A549 (cell line): ENCODE data around the gene IFFO2. TPM values are rescaled to one million over a fixed set of nuclear protein-coding genes. Genes with fewer than 3 reads are reported as not detected.

ENCODE experiments used
- ATAC-seq, 2 experiments: fragments of 200-7000 bp in 1 of 2; fragments of >200 bp in 1 of 2; cut with Nextera tagmentation in 1 of 2; cut with Tn5 transposase in 1 of 2; 3 replicates each; pipeline versions ENCODE4 v1.8.0 to v1.9.1; 2018 to 2020; ENCODE audit warnings: mild to moderate bottlenecking in 1 of 2, moderate library complexity in 1 of 2
- CTCF ChIA-PET: fragments of 300-600 bp; sonication (Branson Sonifier 250); formaldehyde crosslinking; extraction: SDS; loops from one replicate; lab custom pipeline; 2021; ENCODE audit warnings: antibody characterized with exemption, inconsistent platforms; lab: Yijun Ruan, JAX
- POLR2A ChIA-PET: fragments of 350-600 bp; formaldehyde crosslinking; extraction: SDS; loops from one replicate; lab custom pipeline; 2021; ENCODE audit warnings: antibody characterized with exemption, inconsistent platforms; lab: Yijun Ruan, JAX
- DNase-seq, 2 experiments: peaks; one replicate each; pipeline versions ENCODE4 v3.0.0 to v3.0.0-alpha.2; 2011 to 2016; ENCODE audit warnings: low read depth in 1 of 2, low spot score in 1 of 2
- FAIRE-seq: peaks from 2 replicates; lab custom pipeline; 2011; peaks lifted over from hg19 to GRCh38; lab: Jason Lieb, UNC
- H3K27ac ChIP-seq, 2 experiments: fragments of >200 bp; sonication (Bioruptor Twin); formaldehyde crosslinking; 3 replicates each; pipeline ENCODE4 v1.5.1; 2016 to 2017
- H3K4me1 ChIP-seq: fragments of >200 bp; sonication (Bioruptor Twin); formaldehyde crosslinking; 3 replicates; pipeline ENCODE4 v1.6.1; 2016
- H3K4me2 ChIP-seq: fragments of >200 bp; sonication (Bioruptor Twin); formaldehyde crosslinking; 3 replicates; pipeline ENCODE4 v1.6.1; 2016
- H3K4me3 ChIP-seq: fragments of >200 bp; sonication (Bioruptor Twin); formaldehyde crosslinking; 3 replicates; pipeline ENCODE4 v1.5.1; 2016
- H3K9me3 ChIP-seq: fragments of >200 bp; sonication (Bioruptor Twin); formaldehyde crosslinking; 3 replicates; pipeline ENCODE4 v1.6.1; 2016
- BCL3 ChIP-seq: fragments of >200 bp; sonication (Bioruptor Twin); formaldehyde crosslinking; IDR thresholded peaks from 3 replicates; pipeline ENCODE4 v1.6.1; 2016
- CBX8 ChIP-seq: fragments of 200-600 bp; sonication (generic); IDR thresholded peaks from 2 replicates; pipeline ENCODE4 v1.6.1; 2016
- CHD2 ChIP-seq: fragments of 150-350 bp; IDR thresholded peaks from 2 replicates; pipeline ENCODE4 v1.6.1; 2014; ENCODE audit warnings: low read length; ENCODE audit not compliant: partially characterized antibody
- CTCF ChIP-seq: fragments of >200 bp; sonication (Bioruptor Twin); formaldehyde crosslinking; IDR thresholded peaks from 3 replicates; pipeline ENCODE4 v1.5.1; 2016
- ELK1 ChIP-seq: fragments of 150-350 bp; IDR thresholded peaks from 2 replicates; pipeline ENCODE4 v1.6.1; 2014; ENCODE audit warnings: low read depth, mild to moderate bottlenecking, low read length
- ESRRA ChIP-seq: fragments of 150-350 bp; IDR thresholded peaks from 2 replicates; pipeline ENCODE4 v1.6.1; 2014; ENCODE audit warnings: mild to moderate bottlenecking, low read length, borderline replicate concordance
- FOXS1 ChIP-seq: fragments of 250-450 bp; sonication (Bioruptor Pico); IDR thresholded peaks from 2 replicates; pipeline ENCODE4 v1.5.0; 2020; ENCODE audit warnings: mild to moderate bottlenecking, moderate library complexity
- GATA3 ChIP-seq: IDR thresholded peaks from 2 replicates; pipeline ENCODE4 v1.6.1; 2012; ENCODE audit warnings: borderline replicate concordance
- HEYL ChIP-seq: fragments of 250-450 bp; sonication (Bioruptor Pico); IDR thresholded peaks from 2 replicates; pipeline ENCODE4 v1.8.0; 2021; ENCODE audit warnings: mild to moderate bottlenecking, moderate library complexity
- HMGXB4 ChIP-seq: fragments of 250-450 bp; sonication (Bioruptor Pico); IDR thresholded peaks from 2 replicates; pipeline ENCODE4 v1.5.0; 2021; ENCODE audit warnings: mild to moderate bottlenecking, moderate library complexity, borderline replicate concordance
- HOXA7 ChIP-seq: fragments of 250-450 bp; sonication (Bioruptor Pico); IDR thresholded peaks from 2 replicates; pipeline ENCODE4 v1.5.0; 2020; ENCODE audit warnings: mild to moderate bottlenecking, moderate library complexity
- HOXB13 ChIP-seq: fragments of 250-450 bp; sonication (Bioruptor Pico); IDR thresholded peaks from 2 replicates; pipeline ENCODE4 v1.5.0; 2020; ENCODE audit warnings: low read depth, mild to moderate bottlenecking, moderate library complexity
- JUN ChIP-seq, 2 experiments: fragments of >200 bp; sonication (Bioruptor Twin); formaldehyde crosslinking; IDR thresholded peaks; 2 replicates in 1 of 2; 3 replicates in 1 of 2; pipeline ENCODE4 v1.6.1; 2016 to 2017
- KDM5A ChIP-seq: fragments of 200-600 bp; sonication (generic); IDR thresholded peaks from 2 replicates; pipeline ENCODE4 v1.6.1; 2016; ENCODE audit warnings: antibody characterized with exemption, mild to moderate bottlenecking
- MAFK ChIP-seq: fragments of 450-650 bp; IDR thresholded peaks from 2 replicates; pipeline ENCODE4 v1.6.1; 2014; ENCODE audit not compliant: partially characterized antibody
- MAZ ChIP-seq: fragments of 150-350 bp; IDR thresholded peaks from 2 replicates; pipeline ENCODE4 v1.6.1; 2014; ENCODE audit warnings: antibody characterized with exemption, low read depth, low read length, borderline replicate concordance
- MYC ChIP-seq: IDR thresholded peaks from 2 replicates; pipeline ENCODE4 v1.6.1; 2012; ENCODE audit warnings: mild to moderate bottlenecking, inconsistent platforms, low read length, improper control_type of control experiment, borderline replicate concordance
- NPAS2 ChIP-seq: fragments of 250-450 bp; sonication (Bioruptor Pico); IDR thresholded peaks from 2 replicates; pipeline ENCODE4 v1.8.0; 2022; ENCODE audit warnings: mild to moderate bottlenecking, moderate library complexity, borderline replicate concordance
- POLR2A ChIP-seq: IDR thresholded peaks from 2 replicates; pipeline ENCODE4 v1.6.1; 2012; ENCODE audit warnings: mild to moderate bottlenecking, low read length
- RAD21 ChIP-seq, 2 experiments: fragments of >200 bp in 1 of 2; sonication (Bioruptor Twin) in 1 of 2; formaldehyde crosslinking in 1 of 2; IDR thresholded peaks in 1 of 2; conservative IDR thresholded peaks in 1 of 2; 2 replicates in 1 of 2; 3 replicates in 1 of 2; pipeline ENCODE4 v1.6.1; 2012 to 2018; ENCODE audit warnings: inconsistent platforms in 1 of 2
- RNF2 ChIP-seq: fragments of 200-600 bp; sonication (generic); IDR thresholded peaks from 2 replicates; pipeline ENCODE4 v1.6.1; 2016; ENCODE audit warnings: low read depth, mild to moderate bottlenecking, antibody characterized with exemption, moderate library complexity, borderline replicate concordance
- SMC3 ChIP-seq: fragments of >200 bp; sonication (Bioruptor Twin); formaldehyde crosslinking; IDR thresholded peaks from 3 replicates; pipeline ENCODE4 v1.6.1; 2018; ENCODE audit warnings: inconsistent platforms
- USF2 ChIP-seq: fragments of 450-650 bp; IDR thresholded peaks from 2 replicates; pipeline ENCODE4 v1.6.1; 2014; ENCODE audit warnings: antibody characterized with exemption
- ZC3H11A ChIP-seq: fragments of 450-650 bp; IDR thresholded peaks from 2 replicates; pipeline ENCODE4 v1.6.1; 2014; ENCODE audit warnings: antibody characterized with exemption, mild to moderate bottlenecking
- ZFP36 ChIP-seq: fragments of 450-650 bp; IDR thresholded peaks from 2 replicates; pipeline ENCODE4 v1.6.1; 2014; ENCODE audit warnings: borderline replicate concordance; ENCODE audit not compliant: partially characterized antibody
- ZSCAN20 ChIP-seq: fragments of 250-450 bp; sonication (Bioruptor Pico); IDR thresholded peaks from 2 replicates; pipeline ENCODE4 v1.8.0; 2022; ENCODE audit warnings: mild to moderate bottlenecking, moderate library complexity
- WGBS: methylation state at CpG from one replicate; pipeline ENCODE4 v1.1.6; 2017; ENCODE audit errors: missing lambda C conversion rate; 5-methylcytosine and 5-hydroxymethylcytosine counted together
- polyA plus RNA-seq, 4 experiments: library from polyadenylated mRNA; depleted of rRNA in 3 of 4; stranded (reverse); fragments of >200 nt; fragmentation: RNase III in 1 of 4; extraction: RNeasy Plus Mini Kit Qiagen cat#74134 plus additional on column Dnase treatment in 1 of 4; gene quantifications; 2 replicates in 3 of 4; 3 replicates in 1 of 4; pipeline ENCODE4 v1.2.3, GENCODE V29; 2011 to 2017

The IFFO2 gene
- polyA plus RNA-seq, 2 of the 4 experiments (the other 2 are of a cell fraction) = 24.3 to 53.9 TPM

GRCh38 chr1:18879215-18879790, 77.2 kb downstream of the IFFO2 start:
- Histone ChIP-seq H3K4me3 (no peak overlapping the region), H3K4me1 (no peaks in the 10 kb centered on the region), H3K9me3 (no peaks in the 10 kb centered on the region), H3K27ac (no peak overlapping the region), H3K4me2 (no peak overlapping the region)
- FAIRE-seq (no peak), ATAC-seq (no peak), DNase-seq (no peak)
- CTCF ChIA-PET = interaction anchor here (9.6 kb wide), 1 partner anchor 282 kb away, joined by 73 read pairs; no protein-coding TSS in a partner anchor
- POLR2A ChIA-PET = no interaction called here
- TF ChIP-seq ZSCAN20 = no peak
- no peak for TF ChIP-seq ESRRA
- TF ChIP-seq GATA3 = no peak
- no peak for TF ChIP-seq HEYL (CRISPR knock-in tag)
- no peak for TF ChIP-seq FOXS1 (CRISPR knock-in tag)
- TF ChIP-seq CHD2 = no peak
- TF ChIP-seq NPAS2 (CRISPR knock-in tag) = no peak
- TF ChIP-seq MAFK = no peak
- TF ChIP-seq KDM5A = no peak
- no peak for TF ChIP-seq CTCF
- no peak for TF ChIP-seq HOXB13 (CRISPR knock-in tag)
- TF ChIP-seq USF2 = no peak
- no peak for TF ChIP-seq ELK1
- TF ChIP-seq ZFP36 = no peak
- TF ChIP-seq HMGXB4 (CRISPR knock-in tag) = no peak
- no peak for TF ChIP-seq JUN (IDR thresholded peaks at IDR 0.05)
- no peak for TF ChIP-seq MAZ
- 77% methylated on average over 10 of the region's 12 CpGs for WGBS

GRCh38 chr1:18878538-18879214, 77.8 kb downstream of the IFFO2 start:
- no peak overlapping the region for H3K4me3 ChIP-seq
- ChIA-PET CTCF (interaction anchor here (1.7 to 9.6 kb wide), 2 partner anchors 16 to 281 kb away, joined by 4 to 73 read pairs; no protein-coding TSS in a partner anchor), POLR2A (no interaction called here)
- DNase-seq = no peak
- no peaks in the 10 kb centered on the region for H3K9me3 ChIP-seq
- no peak overlapping the region for H3K27ac ChIP-seq
- no peaks in the 10 kb centered on the region for H3K4me1 ChIP-seq
- no peak overlapping the region for H3K4me2 ChIP-seq
- no peak for FAIRE-seq
- WGBS = 69% methylated on average over 12 of the region's 12 CpGs
- no peak for ATAC-seq
- no peak for TF ChIP-seq GATA3
- no peak for TF ChIP-seq HOXA7 (CRISPR knock-in tag)
- no peak for TF ChIP-seq ZC3H11A
- no peak for TF ChIP-seq FOXS1 (CRISPR knock-in tag)
- no peak for TF ChIP-seq SMC3
- TF ChIP-seq BCL3 = no peak
- TF ChIP-seq ELK1 = no peak
- TF ChIP-seq CBX8 = no peak
- no peak for TF ChIP-seq KDM5A
- no peak for TF ChIP-seq RNF2
- no peak for TF ChIP-seq MAZ
- no peak for TF ChIP-seq ESRRA
- no peak for TF ChIP-seq POLR2A
- no peak for TF ChIP-seq RAD21 (conservative IDR thresholded peaks at IDR 0.05 in 1 of 2, IDR thresholded peaks at IDR 0.05 in 1 of 2)
- TF ChIP-seq USF2 = no peak
- no peak for TF ChIP-seq MYC
- TF ChIP-seq NPAS2 (CRISPR knock-in tag) = no peak
